Activated T-helper 2 cell treated with anti-CD3 and anti-CD28 coated beads, Interferon-gamma antibody, Interleukin-2, Interleukin-4, amounts not matched to agents 10 μg/mL and 5 μg/mL and 100 μg/mL, durations not matched to agents 14 hours and 24 hours and 36 hours (primary cell): ENCODE results near the gene SSR2. TPM values are rescaled to one million over a fixed set of nuclear protein-coding genes. Genes with fewer than 3 reads are reported as not detected.
A peak's percentile ranks its signal among the peaks of the same experiment; 100 is the strongest.

Experiments
- DNase-seq: peaks from one replicate; pipeline ENCODE4 v3.0.0; 2021; ENCODE audit warnings: low spot score
- H3K27ac Mint-ChIP-seq: one replicate; pipeline ENCODE4 v1.8.0; 2021; ENCODE audit warnings: mixed read lengths
- H3K27me3 Mint-ChIP-seq: one replicate; pipeline ENCODE4 v1.8.0; 2021; ENCODE audit warnings: low read depth, mixed read lengths
- H3K36me3 Mint-ChIP-seq: one replicate; pipeline ENCODE4 v1.8.0; 2021; ENCODE audit warnings: low read depth, mixed read lengths
- H3K4me1 Mint-ChIP-seq: one replicate; pipeline ENCODE4 v1.8.0; 2021; ENCODE audit warnings: low read depth, mixed read lengths
- H3K4me3 Mint-ChIP-seq: one replicate; pipeline ENCODE4 v1.8.0; 2021; ENCODE audit warnings: low read depth, mild to moderate bottlenecking, moderate library complexity, mixed read lengths
- H3K9me3 Mint-ChIP-seq: one replicate; pipeline ENCODE4 v1.8.0; 2021; ENCODE audit warnings: mixed read lengths
- intact Hi-C: fragments of 100-400 bp; cut with micrococcal nuclease; formaldehyde crosslinking; loops from one replicate; pipeline ENCODE4 v1.15.1; 2023
- total RNA-seq: library from RNA; stranded (reverse); gene quantifications from 2 replicates; pipeline ENCODE4 v1.2.3, GENCODE V29; 2022

Gene SSR2
- total RNA-seq, 1 donor from 2014 or later, result 239 TPM

- H3K4me3 Mint-ChIP-seq, result no peak overlapping the region
- intact Hi-C loops, result no loop called here
- H3K4me1 Mint-ChIP-seq, result peaks cover 23% of the 10 kb centered on the region
- peaks cover 85% of the 10 kb centered on the region for H3K36me3 Mint-ChIP-seq
- no peaks in the 10 kb centered on the region for H3K27me3 Mint-ChIP-seq
- no peaks in the 10 kb centered on the region for H3K9me3 Mint-ChIP-seq
- H3K27ac Mint-ChIP-seq, result no peak overlapping the region
- DNase-seq, result no peak
Observed at GRCh38 chr1:155962599-155963211, 58.0 kb downstream of the SSR2 start.

- peak overlapping the region; percentile 49 for H3K27ac Mint-ChIP-seq
- intact Hi-C loops, result no loop called here
- DNase-seq, result no peak
- peaks cover 18% of the 10 kb centered on the region for H3K4me1 Mint-ChIP-seq
- no peaks in the 10 kb centered on the region for H3K9me3 Mint-ChIP-seq
- H3K4me3 Mint-ChIP-seq, result no peak overlapping the region
- H3K36me3 Mint-ChIP-seq, result peaks cover 85% of the 10 kb centered on the region
- H3K27me3 Mint-ChIP-seq, result no peaks in the 10 kb centered on the region
Observed at GRCh38 chr1:155961937-155962336, 58.8 kb downstream of the SSR2 start.

GRCh38 chr1:155960081-155960745 is 60.5 kb downstream of the SSR2 start:
- H3K4me1 Mint-ChIP-seq, result peaks cover 17% of the 10 kb centered on the region
- peak overlapping the region; percentile 62 for H3K27ac Mint-ChIP-seq
- no peaks in the 10 kb centered on the region for H3K9me3 Mint-ChIP-seq
- DNase-seq, result no peak
- H3K27me3 Mint-ChIP-seq, result no peaks in the 10 kb centered on the region
- intact Hi-C loops, result no loop called here
- H3K4me3 Mint-ChIP-seq, result no peak overlapping the region
- H3K36me3 Mint-ChIP-seq, result peaks cover 72% of the 10 kb centered on the region

Other genes with a start within 250 kb of the SSR2 start
- gene GON4L, start 163.7 kb downstream of the SSR2 start, total RNA-seq, result 56.2 and 68.3 TPM in 2 replicates
- 22.3 and 23.3 TPM in 2 replicates for gene SYT11, start 161.4 kb downstream of the SSR2 start, total RNA-seq
- 20.0 and 27.0 TPM in 2 replicates for gene RIT1, start 109.6 kb downstream of the SSR2 start, total RNA-seq
- gene KHDC4, start 86.5 kb downstream of the SSR2 start, total RNA-seq, result 78.4 and 83.5 TPM in 2 replicates
- not detected in 2 replicates for gene RXFP4, start 79.3 kb downstream of the SSR2 start, total RNA-seq
- 211 and 216 TPM in 2 replicates for gene ARHGEF2, start 42.4 kb downstream of the SSR2 start, total RNA-seq
- 71.3 and 73.3 TPM in 2 replicates for gene UBQLN4, start 32.8 kb upstream of the SSR2 start, total RNA-seq
- 71.0 and 72.5 TPM in 2 replicates for gene LAMTOR2, start 33.8 kb upstream of the SSR2 start, total RNA-seq
- 0.18 and 0.21 TPM in 2 replicates for gene RAB25, start 40.2 kb upstream of the SSR2 start, total RNA-seq
- 1.2 and 1.6 TPM in 2 replicates for gene MEX3A, start 61.5 kb upstream of the SSR2 start, total RNA-seq
- gene LMNA, start 93.8 kb upstream of the SSR2 start, total RNA-seq, result 246 and 247 TPM in 2 replicates
- gene SEMA4A, start 132.6 kb upstream of the SSR2 start, total RNA-seq, result 128 and 132 TPM in 2 replicates
- 62.6 and 63.7 TPM in 2 replicates for gene SLC25A44, start 173.2 kb upstream of the SSR2 start, total RNA-seq
- 115 and 117 TPM in 2 replicates for gene PMF1, start 192.1 kb upstream of the SSR2 start, total RNA-seq
- gene BGLAP, start 221.2 kb upstream of the SSR2 start, total RNA-seq, result 1.7 and 2.2 TPM in 2 replicates
- 5.8 and 7.1 TPM in 2 replicates for gene PAQR6, start 227.1 kb upstream of the SSR2 start, total RNA-seq